Ovary (tissue), 3 donors: Measurements from ENCODE around the gene ATP8B4.

Experiments
- CTCF ChIP-seq, 3 donors: fragments of 450-650 bp in 2 of 3; fragments of 200-600 bp in 1 of 3; IDR thresholded peaks; one replicate each; pipeline versions ENCODE4 v1.5.1 to v1.8.0; 2016 to 2022; ENCODE audit warnings: antibody characterized with exemption in 3 of 3, mild to moderate bottlenecking in 1 of 3
- EP300 ChIP-seq: sonication (generic); formaldehyde crosslinking; IDR thresholded peaks from one replicate; pipeline ENCODE4 v1.6.1; 2017; ENCODE audit warnings: antibody characterized with exemption
- POLR2A ChIP-seq: fragments of 450-650 bp; IDR thresholded peaks from one replicate; pipeline ENCODE4 v1.6.1; 2017; ENCODE audit warnings: antibody characterized with exemption, mild to moderate bottlenecking, moderate library complexity
- donor health status: DM: no; HTN: no; CAD: no.

GRCh38 chr15:50126072-50126471, 7.0 kb upstream of the ATP8B4 start:
- TF ChIP-seq CTCF (IDR thresholded peaks at IDR 0.05) (no peak), POLR2A (no peak), EP300 (no peak)
